Stimulated activated CD8-positive, alpha-beta memory T cell treated with anti-CD3 and anti-CD28 coated beads, Interleukin-15, amount 100 ng/mL, for 24 hours (primary cell): ENCODE measurements around the gene FHIT.

Source experiments
- DNase-seq: peaks from one replicate; pipeline ENCODE4 v3.0.0-alpha.2; 2020; ENCODE audit warnings: low read depth

FHIT gene

DNA sequence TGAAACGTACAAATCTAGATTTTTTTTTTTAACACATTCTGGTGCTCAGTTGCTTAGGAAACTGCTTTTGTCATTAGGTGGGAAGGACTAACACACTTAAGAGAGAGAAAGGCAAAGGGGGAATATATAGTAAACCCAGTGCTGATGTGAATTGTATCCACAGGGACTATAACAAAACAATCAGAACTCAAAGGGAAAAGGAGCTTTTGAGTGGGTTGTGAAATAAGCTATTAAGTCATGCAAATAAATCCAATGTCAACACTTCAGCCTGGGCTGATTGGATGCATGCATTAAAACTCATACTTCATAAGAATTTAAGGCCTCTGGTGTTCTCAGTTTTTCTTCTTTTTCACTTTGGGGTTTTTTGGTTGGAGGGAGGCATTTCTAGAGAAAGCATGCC lies 628.9 kb downstream of the FHIT start:
- DNase-seq, result no peak

DNA sequence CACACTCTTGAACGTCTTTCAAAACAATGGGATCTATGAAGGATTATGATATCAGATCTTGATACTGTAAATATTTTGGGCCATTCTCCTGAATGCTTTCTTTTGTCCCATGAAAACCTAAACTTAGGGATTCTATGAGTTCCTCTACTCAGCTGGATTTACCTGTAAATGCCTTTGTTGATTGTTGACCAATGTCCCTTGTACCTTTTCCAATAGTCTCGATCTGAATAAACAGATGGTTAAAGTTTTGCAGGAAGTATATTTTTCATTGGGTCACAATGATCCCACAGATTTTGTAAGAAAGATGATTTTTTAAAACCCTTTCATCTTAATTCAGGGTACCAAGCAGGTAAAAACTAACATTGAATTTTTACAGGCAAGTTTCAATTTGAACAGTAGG lies 634.1 kb downstream of the FHIT start:
- DNase-seq, result no peak

DNA sequence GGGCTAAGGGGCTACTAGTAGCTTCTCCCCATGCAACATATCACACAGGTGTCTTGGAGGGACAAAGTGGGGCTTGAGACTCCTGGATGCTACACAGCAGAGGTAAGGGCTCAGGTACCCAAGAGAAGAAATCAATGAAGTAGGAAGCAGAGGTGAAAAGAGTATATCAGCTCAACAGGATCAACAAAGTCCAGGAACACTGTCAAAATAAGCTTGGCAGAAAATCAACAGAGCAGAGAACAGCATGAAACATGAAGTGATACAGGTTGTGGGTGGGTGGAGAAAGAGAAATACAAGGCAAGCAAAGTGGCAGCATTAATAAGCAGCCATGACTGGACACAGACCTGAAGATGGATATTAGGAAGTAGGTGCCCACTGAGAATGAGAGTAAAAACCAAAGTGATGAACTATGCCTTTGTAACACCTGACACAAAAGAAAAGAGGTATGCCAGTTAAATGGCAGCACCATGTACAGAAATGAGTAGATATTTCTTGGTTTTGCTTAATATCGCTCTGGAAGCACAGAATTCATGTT lies 637.4 kb downstream of the FHIT start:
- DNase-seq, result no peak

DNA sequence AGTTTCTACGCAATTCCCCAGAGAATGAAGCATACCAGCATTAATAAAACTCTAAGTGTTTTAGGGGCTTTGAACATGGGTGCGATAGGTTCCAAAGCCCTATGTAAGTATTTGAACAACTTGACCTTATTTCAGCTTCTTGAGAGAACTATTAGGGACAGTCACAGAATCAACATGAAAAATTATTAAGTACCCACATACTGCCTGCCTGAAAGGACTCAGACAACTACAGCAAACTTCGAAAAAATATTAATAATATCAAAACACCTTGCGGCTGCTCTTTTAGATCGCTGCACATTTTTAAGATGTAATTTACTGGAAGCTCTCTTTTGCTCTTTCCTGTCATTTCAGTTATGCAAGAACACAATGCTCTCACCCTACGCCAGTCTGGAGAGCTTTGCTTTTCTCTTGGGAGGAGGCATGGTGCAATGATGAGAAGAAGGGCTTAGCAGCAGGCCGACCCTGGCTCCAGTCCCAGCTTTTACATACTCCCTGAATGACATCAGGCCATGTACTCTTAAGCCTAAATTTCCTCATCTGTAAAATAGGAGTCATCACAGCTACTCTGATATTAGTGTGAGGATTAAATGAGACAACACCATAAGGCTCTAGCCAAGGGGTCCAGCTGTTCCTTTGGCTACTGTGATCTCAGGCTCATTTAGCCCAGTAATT lies 640.7 kb downstream of the FHIT start:
- no peak for DNase-seq

DNA sequence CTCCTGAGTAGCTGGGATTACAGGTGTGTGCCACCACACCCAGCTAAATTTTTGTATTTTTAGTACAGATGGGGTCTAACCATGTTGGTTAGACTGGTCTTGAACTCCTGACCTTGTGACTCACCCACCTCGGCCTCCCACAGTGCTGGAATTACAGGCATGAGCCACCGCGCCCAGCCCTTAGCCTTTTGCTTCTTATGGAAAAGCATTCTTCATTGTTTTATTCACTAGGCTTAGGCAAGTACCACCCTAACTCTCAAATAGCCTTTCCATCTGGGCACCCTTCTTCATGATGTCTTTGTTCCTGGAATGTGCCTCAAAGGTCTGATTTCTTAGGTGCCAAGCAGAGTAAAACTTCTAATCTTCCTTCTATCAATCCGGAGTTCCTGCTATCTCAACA lies 641.8 kb downstream of the FHIT start:
- no peak for DNase-seq

DNA sequence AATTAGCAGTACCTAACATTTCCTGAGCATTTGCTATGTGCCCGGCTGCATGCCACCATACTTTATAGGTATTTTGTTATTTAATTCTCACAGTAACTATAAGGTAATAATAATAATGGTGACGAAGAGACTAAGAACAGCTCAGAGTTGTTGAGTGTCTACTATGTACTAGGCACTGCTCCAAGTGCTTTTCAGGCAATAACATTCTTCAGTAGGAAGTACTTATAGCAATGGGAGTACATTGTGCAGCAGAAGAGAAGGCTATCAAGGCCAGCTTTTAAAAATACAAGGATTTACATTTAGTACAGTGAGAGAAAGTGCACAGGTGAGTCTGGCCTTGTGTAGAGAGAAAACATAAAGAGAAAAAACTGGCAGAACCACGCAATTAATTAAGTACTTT lies 647.4 kb downstream of the FHIT start:
- DNase-seq, result no peak

GRCh38 chr3:60600848-60601247 lies 650.4 kb downstream of the FHIT start:
- no peak for DNase-seq

DNA sequence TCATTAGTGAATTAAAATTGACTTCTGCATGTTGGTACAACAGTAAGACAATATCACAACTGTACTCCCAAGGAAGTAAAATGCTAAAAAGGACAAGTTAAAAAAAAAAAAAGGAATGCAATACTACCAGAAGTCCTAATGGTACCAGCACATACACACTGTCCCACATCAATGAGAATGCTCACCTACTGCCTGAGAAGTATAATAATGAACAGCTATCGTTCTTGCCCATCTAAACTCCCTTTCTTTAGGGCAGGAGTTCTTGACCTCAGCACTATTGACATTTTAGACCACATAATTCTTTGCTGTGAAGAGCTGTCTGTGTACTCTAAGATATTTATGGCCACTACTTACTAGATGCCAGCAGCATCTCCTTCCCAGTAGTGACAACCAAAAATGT lies 651.7 kb downstream of the FHIT start:
- DNase-seq, result no peak

- no peak for DNase-seq
These were observed 652.6 kb downstream of the FHIT start for GRCh38 chr3:60598671-60599070.

DNA sequence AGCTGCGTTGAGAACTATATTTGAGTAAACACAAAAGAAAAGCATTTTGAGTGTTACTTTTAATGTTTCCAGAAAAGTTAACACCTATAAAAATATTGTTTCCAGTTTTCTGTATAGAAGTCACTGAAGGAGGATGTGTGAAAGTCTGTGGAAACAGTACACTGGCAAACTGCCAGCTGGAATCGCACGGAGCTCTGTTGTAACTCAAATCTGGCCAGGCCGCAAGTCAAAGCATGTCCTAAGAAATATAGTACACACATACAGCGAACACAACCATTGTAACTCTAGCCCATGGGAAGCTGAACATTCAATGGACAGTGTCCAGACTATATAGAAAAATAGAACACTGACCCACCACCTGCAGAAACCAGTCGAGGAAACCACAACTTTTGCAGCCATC lies 657.2 kb downstream of the FHIT start:
- DNase-seq, result no peak

- no peak for DNase-seq
These were observed 660.0 kb downstream of the FHIT start for GRCh38 chr3:60591267-60591666.

DNA sequence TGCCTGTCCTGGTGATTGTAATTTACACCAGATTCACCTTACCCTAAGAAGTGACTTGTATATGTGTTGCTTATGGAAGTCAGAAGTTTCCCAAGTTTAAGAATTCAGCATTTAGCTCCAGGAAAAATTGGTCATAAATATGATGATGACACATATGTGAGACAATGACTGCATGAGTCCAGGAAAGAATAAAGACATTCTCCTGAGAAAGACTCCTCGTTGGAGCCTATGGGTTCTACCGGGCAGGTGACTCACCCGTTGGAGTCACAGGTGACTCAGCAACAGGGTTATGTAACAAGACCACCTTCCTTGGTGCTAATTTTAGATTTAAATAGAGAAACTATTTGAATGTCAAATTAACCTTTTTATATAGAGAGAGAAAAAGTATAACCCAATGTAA lies 662.4 kb downstream of the FHIT start:
- DNase-seq, result no peak

DNA sequence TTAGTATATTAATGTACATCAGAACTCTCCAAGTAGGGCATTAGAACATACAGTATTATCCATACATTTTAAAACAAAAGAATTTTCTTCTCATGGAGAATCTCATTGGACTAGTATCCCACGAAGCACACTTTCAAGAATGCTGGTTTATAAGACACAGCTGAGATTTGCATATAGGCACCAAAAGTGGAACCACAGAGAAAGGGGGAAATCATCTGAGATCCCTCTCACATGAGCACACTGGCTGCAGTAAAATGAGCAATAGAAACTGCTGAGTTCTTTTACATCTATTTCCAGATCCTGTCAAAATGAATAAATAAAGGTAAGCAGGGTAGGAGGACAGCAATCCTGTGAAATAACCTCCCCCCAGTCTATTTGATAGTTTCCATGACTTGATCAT lies 665.3 kb downstream of the FHIT start:
- no peak for DNase-seq

GRCh38 chr3:60584250-60584649 lies 667.0 kb downstream of the FHIT start:
- no peak for DNase-seq

- DNase-seq, result no peak
These were observed 669.0 kb downstream of the FHIT start for GRCh38 chr3:60582288-60582687.

DNA sequence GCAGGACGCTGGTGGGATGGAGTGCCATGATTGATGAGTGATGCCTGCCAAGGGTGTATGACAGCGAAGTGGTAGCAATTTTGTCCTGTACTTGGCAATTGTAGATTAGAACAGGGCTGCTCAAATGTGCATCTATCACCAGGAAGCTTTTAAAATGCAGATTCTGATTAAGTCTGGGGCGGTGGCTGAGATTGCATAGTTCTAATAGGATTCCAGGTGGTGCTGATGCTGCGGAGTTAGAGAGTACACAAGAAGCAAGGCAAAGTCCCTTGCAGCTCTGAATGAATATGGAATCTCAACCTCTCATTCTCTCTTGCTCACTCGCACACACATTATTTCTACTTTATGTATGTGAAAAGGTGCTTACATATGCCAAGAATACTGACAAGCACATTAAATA lies 670.4 kb downstream of the FHIT start:
- DNase-seq, result no peak

- DNase-seq, result no peak
These were observed 671.5 kb downstream of the FHIT start for GRCh38 chr3:60579734-60580133.

GRCh38 chr3:60578936-60579335 lies 672.3 kb downstream of the FHIT start:
- DNase-seq, result no peak

- DNase-seq, result no peak
These were observed 673.7 kb downstream of the FHIT start for GRCh38 chr3:60577601-60578000.

- DNase-seq, result no peak
These were observed 675.5 kb downstream of the FHIT start for GRCh38 chr3:60575718-60576272.

GRCh38 chr3:60574046-60574769 lies 677.0 kb downstream of the FHIT start:
- no peak for DNase-seq

DNA sequence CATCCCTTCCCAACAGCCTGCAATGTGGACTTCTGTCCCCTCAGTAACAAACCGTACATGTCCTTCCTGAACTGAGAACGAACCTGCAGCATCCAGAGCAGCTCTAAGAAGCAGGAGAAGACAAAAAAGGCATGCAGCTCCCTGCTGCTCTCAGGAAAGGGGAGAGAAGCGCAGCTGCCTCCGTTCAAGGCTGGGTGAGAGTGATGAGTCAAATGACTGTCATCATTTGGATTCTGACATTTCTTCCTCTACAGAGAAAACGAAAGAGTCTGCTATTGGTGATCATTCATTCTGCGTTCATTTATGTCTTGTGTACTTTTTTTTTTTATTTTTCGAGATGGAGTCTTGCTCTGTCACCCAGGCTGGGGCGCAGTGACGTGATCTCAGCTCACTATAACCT lies 677.8 kb downstream of the FHIT start:
- no peak for DNase-seq

- no peak for DNase-seq
These were observed 679.7 kb downstream of the FHIT start for GRCh38 chr3:60571511-60571910.
